ENCODE data around the gene LRAT. TPM values are rescaled to one million over a fixed set of nuclear protein-coding genes. Genes with fewer than 3 reads are reported as not detected.

The LRAT gene
- total RNA-seq, 1 experiment from 2014 or later = 20.4 TPM

DNA sequence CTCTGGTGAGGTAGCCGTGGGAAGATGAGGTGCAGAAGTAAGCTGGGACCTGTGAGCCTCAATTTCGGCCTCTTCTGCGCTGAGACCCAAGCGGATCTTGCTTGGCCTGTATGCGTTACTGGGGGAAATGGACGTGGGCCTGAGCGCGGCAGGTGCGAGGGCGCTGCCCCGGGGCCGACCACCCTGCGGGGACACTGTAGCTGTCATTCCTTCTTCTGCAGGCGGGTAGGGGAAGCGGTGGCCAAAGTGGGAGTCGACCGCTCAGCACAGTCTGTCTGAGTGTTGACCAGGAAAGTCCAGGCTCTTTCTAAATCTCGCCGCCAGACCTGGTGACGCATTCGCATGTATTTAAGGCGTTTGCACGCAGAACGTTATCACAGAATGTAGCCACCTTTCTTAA is 3.3 kb upstream of the LRAT start:
- no peak overlapping the region for H3K18ac ChIP-seq (ENCODE audit: insufficient read length, low read depth, low read length)
- DNase-seq = peak; percentile 43
- Mint-ChIP-seq H3K36me3 (ENCODE audit: insufficient read depth in 1 of 3, low read depth in 3 of 3) (no peaks in the 10 kb centered on the region; a peak in 1 of 7 replicates), H3K4me1 (peaks cover 45 to 52% of the 10 kb centered on the region in 2 experiments), H3K9me3 (no peaks in the 10 kb centered on the region; a peak in 1 of 5 replicates), H3K27ac (peak overlapping the region in 1 of 3 experiments; percentile 95; a peak in 1 of 7 replicates), H3K27me3 (ENCODE audit: low read depth) (peaks cover 74% of the 10 kb centered on the region), H3K4me3 (peak overlapping the region; percentile 42 to 74; a peak in 3 of 5 replicates)
- peaks cover 7% of the 10 kb centered on the region for H3K4me1 ChIP-seq (ENCODE audit: insufficient read depth, low read length)
- H3K23ac ChIP-seq (ENCODE audit: insufficient read length, low read depth, low read length) = no peak overlapping the region
- H3K56ac ChIP-seq (ENCODE audit: insufficient read length, low read depth, low read length) = no peak overlapping the region
- no peak overlapping the region for H3K9ac ChIP-seq (ENCODE audit: extremely low read depth, insufficient read length, low read length)
- H3K23me2 ChIP-seq (ENCODE audit: insufficient read length, low read depth, low read length, poor library complexity, severe bottlenecking) = peaks cover 18% of the 10 kb centered on the region
- peaks cover 4% of the 10 kb centered on the region; the same call in 1 of the 2 replicates for H3K79me2 ChIP-seq (ENCODE audit: insufficient read depth, low read length)
- H2BK12ac ChIP-seq (ENCODE audit: insufficient read length, low read depth, low read length) = no peak overlapping the region
- H4K5ac ChIP-seq (ENCODE audit: insufficient read length, low read depth, low read length) = no peak overlapping the region
- H2BK20ac ChIP-seq (ENCODE audit: low read depth, low read length, poor library complexity, severe bottlenecking) = no peak overlapping the region
- no peak overlapping the region for H2BK15ac ChIP-seq (ENCODE audit: low read depth, low read length)
- no peak overlapping the region for H2BK120ac ChIP-seq (ENCODE audit: low read depth, low read length, poor library complexity, severe bottlenecking)
- no peak overlapping the region for H2AK5ac ChIP-seq (ENCODE audit: insufficient read length, low read length)
- no peak overlapping the region for H4K8ac ChIP-seq (replicated peaks; ENCODE audit: insufficient read length, low read depth, low read length)
- H3K9me3 ChIP-seq (ENCODE audit: control insufficient read depth, low read depth, low read length) = no peaks in the 10 kb centered on the region
- no peaks in the 10 kb centered on the region for H4K20me1 ChIP-seq (ENCODE audit: control insufficient read depth, insufficient read depth, insufficient read length)
- WGBS (ENCODE audit: extremely low coverage, insufficient read length, low lambda C conversion rate) = no CpG with 5 or more reads among the region's 24 CpGs
- no peak overlapping the region for H4K91ac ChIP-seq (ENCODE audit: insufficient read length, low read depth, low read length)
- no peak overlapping the region for H2BK5ac ChIP-seq (ENCODE audit: insufficient read length, low read length)
- TF ChIP-seq, protein P1, sequence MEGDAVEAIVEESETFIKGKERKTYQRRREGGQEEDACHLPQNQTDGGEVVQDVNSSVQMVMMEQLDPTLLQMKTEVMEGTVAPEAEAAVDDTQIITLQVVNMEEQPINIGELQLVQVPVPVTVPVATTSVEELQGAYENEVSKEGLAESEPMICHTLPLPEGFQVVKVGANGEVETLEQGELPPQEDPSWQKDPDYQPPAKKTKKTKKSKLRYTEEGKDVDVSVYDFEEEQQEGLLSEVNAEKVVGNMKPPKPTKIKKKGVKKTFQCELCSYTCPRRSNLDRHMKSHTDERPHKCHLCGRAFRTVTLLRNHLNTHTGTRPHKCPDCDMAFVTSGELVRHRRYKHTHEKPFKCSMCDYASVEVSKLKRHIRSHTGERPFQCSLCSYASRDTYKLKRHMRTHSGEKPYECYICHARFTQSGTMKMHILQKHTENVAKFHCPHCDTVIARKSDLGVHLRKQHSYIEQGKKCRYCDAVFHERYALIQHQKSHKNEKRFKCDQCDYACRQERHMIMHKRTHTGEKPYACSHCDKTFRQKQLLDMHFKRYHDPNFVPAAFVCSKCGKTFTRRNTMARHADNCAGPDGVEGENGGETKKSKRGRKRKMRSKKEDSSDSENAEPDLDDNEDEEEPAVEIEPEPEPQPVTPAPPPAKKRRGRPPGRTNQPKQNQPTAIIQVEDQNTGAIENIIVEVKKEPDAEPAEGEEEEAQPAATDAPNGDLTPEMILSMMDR (conservative IDR thresholded peaks at IDR 0.05) = no peak
- peaks cover 6% of the 10 kb centered on the region; the same call in 1 of the 2 replicates for H3K27me3 ChIP-seq (ENCODE audit: insufficient read depth, low read length)
- H3K14ac ChIP-seq (ENCODE audit: insufficient read depth, low read length) = no peak overlapping the region
- H3K27ac ChIP-seq (ENCODE audit: insufficient read length, low read depth, low read length) = no peak overlapping the region
- no peak overlapping the region for H3K4ac ChIP-seq (ENCODE audit: low read depth, low read length)
- H2AFZ ChIP-seq (ENCODE audit: low read length) = no peak overlapping the region
- peak overlapping the region; percentile 80 for H3K4me2 ChIP-seq (ENCODE audit: insufficient read depth, insufficient read length, low read length)
- H3K79me1 ChIP-seq (ENCODE audit: insufficient read depth, low read depth, low read length, poor library complexity, severe bottlenecking) = no peaks in the 10 kb centered on the region
- H3T11ph ChIP-seq (ENCODE audit: low read length) = no peak overlapping the region
